ENCODE results near the gene AGGF1.
"Not testable (repeated sequence)": the region's sequence is repeated elsewhere in the genome, so short reads cannot be mapped to it uniquely, and the experiment has no call there.

The AGGF1 gene

GRCh38 chr5:77086689-77087483 is 56.7 kb downstream of the AGGF1 start, which contains the start of gene ZBED3:
Gene ZBED3, minus strand, starts transcription at chr5:77087285. Its CDS starts 9,407 bp downstream, at chr5:77077878.
- DNase-seq: peak in 55 of 56 donors; percentile 14 to 83 (median 65)

GRCh38 chr5:77087484-77088261 is 57.5 kb downstream of the AGGF1 start:
- peak in 30 of 56 donors; percentile 7 to 70 (median 42) for DNase-seq

- DNase-seq: peak in 6 of 56 donors; percentile 12 to 27 (median 16)
Observed at GRCh38 chr5:77095189-77095588, 65.0 kb downstream of the AGGF1 start.

GRCh38 chr5:77101298-77101697 is 71.1 kb downstream of the AGGF1 start:
- peak in 2 of 56 donors; percentile 25 to 29 for DNase-seq

- no peak for DNase-seq
Observed at GRCh38 chr5:77102549-77102948, 72.3 kb downstream of the AGGF1 start.

- DNase-seq: no peak
Observed at GRCh38 chr5:77103457-77103856, 73.3 kb downstream of the AGGF1 start.

- no peak for DNase-seq
Observed at GRCh38 chr5:77104813-77105212, 74.6 kb downstream of the AGGF1 start.

GRCh38 chr5:77107035-77107434 is 76.8 kb downstream of the AGGF1 start:
- not testable (repeated sequence) for DNase-seq
